ENCODE measurements around the gene PEMT. TPM values are rescaled to one million over a fixed set of nuclear protein-coding genes. Genes with fewer than 3 reads are reported as not detected.

PEMT gene
- total and polyA plus RNA-seq, 9 donors: 6.6 to 62.8 (median 32.5) TPM

DNA sequence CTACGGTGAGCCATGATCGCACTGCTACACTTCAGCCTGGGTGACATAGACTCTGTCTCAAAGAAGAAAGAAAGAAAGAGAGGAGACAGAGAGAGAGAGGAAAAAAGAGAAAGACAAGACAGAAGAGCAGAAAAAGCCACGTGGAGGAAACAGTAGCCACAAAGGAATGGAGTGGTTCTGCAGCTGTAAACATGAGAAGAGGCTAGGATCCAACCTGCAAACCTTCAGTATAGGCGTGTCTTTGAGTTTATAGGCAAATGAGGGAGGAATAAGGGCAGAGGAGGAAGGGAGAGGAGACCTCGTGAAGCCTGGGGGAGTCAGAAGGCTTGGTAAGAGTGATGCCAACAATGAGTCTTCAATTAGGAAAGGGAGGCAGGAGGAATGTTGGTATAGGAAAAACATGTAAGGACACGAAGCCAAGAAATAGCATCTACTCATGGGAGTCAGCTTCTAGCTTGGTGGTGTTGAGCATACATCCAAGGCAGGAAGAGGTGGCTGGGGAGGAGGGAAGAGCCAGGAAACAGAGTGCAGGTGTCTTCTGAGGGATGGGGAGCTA, 110.8 kb downstream of the PEMT start:
- no peak for DNase-seq
- Histone ChIP-seq H3K9me3 (no peaks in the 10 kb centered on the region), H3K27ac (no peak overlapping the region), H3K4me3 (no peak overlapping the region), H3K36me3 (no peaks in the 10 kb centered on the region), H3K4me1 (ENCODE audit: insufficient read depth) (peaks cover 3% of the 10 kb centered on the region), H3K27me3 (no peaks in the 10 kb centered on the region)
- 71 to 76% (median 74%) methylated on average over 6 of the region's 6 CpGs for WGBS, 3 donors
- intact Hi-C loops (cut with DNase I): no loop called here
- TF ChIP-seq EP300 (IDR thresholded peaks at IDR 0.05) (no peak), POLR2A (IDR thresholded peaks at IDR 0.05) (no peak)
- TF ChIP-seq, protein P1, sequence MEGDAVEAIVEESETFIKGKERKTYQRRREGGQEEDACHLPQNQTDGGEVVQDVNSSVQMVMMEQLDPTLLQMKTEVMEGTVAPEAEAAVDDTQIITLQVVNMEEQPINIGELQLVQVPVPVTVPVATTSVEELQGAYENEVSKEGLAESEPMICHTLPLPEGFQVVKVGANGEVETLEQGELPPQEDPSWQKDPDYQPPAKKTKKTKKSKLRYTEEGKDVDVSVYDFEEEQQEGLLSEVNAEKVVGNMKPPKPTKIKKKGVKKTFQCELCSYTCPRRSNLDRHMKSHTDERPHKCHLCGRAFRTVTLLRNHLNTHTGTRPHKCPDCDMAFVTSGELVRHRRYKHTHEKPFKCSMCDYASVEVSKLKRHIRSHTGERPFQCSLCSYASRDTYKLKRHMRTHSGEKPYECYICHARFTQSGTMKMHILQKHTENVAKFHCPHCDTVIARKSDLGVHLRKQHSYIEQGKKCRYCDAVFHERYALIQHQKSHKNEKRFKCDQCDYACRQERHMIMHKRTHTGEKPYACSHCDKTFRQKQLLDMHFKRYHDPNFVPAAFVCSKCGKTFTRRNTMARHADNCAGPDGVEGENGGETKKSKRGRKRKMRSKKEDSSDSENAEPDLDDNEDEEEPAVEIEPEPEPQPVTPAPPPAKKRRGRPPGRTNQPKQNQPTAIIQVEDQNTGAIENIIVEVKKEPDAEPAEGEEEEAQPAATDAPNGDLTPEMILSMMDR (IDR thresholded peaks at IDR 0.05): no peak

DNA sequence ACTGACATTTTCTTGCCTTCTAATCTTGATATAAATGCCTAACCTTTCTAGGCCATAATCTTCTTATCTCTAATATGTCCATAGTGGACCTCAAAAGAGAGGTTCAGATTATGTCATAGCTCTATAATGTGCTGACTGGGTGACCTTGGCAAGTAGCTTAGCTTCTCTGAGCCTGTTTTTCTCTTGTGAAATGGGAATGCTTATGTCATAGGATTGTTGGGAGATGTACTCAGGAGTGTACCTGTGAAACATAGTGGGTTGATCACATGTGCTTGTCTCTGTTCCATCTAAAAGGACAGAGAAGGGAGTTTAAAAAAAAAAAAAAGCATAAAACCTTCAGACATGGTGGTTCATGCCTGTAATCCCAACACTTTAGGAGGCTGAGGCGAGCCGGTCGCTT, 112.3 kb downstream of the PEMT start:
- no peaks in the 10 kb centered on the region for H3K36me3 ChIP-seq
- TF ChIP-seq, protein P1 (IDR thresholded peaks at IDR 0.05): no peak
- TF ChIP-seq EP300 (IDR thresholded peaks at IDR 0.05): no peak
- TF ChIP-seq POLR2A (IDR thresholded peaks at IDR 0.05): no peak
- no peaks in the 10 kb centered on the region for H3K27me3 ChIP-seq
- intact Hi-C loops (cut with DNase I): no loop called here
- H3K4me3 ChIP-seq: no peak overlapping the region
- WGBS, 3 donors: 93 to 98% (median 94%) methylated on average over 3 of the region's 3 CpGs
- DNase-seq: no peak
- H3K27ac ChIP-seq: no peak overlapping the region
- peaks cover 3% of the 10 kb centered on the region for H3K4me1 ChIP-seq (ENCODE audit: insufficient read depth)
- H3K9me3 ChIP-seq: no peaks in the 10 kb centered on the region

- H3K27ac ChIP-seq: peak within 1 kb of the TSS; percentile 70 to 72
- peak within 1 kb of the TSS; percentile 99 for H3K4me3 ChIP-seq
- intact Hi-C loops (cut with DNase I): no loop called here
- TF ChIP-seq, protein P1 (IDR thresholded peaks at IDR 0.05): no peak
- TF ChIP-seq EP300 (IDR thresholded peaks at IDR 0.05) (no peak), POLR2A (IDR thresholded peaks at IDR 0.05) (peak; percentile 55)
- H3K27me3 ChIP-seq: no peaks in the 10 kb centered on the region
- H3K4me1 ChIP-seq (ENCODE audit: insufficient read depth): peaks cover 3% of the 10 kb centered on the region
- no peaks in the 10 kb centered on the region for H3K36me3 ChIP-seq
- peak; percentile 91 to 96 (median 95) for DNase-seq
- WGBS, 3 donors: 0 to 1% (median 0%) methylated on average over 45 to 47 of the region's 47 CpGs
- H3K9me3 ChIP-seq: no peaks in the 10 kb centered on the region
These were observed 114.5 kb downstream of the PEMT start, which contains the start of gene MED9 for GRCh38 chr17:17476865-17477467. TSS of gene MED9 (plus strand) at chr17:17477000. CDS start at chr17:17477042, 42 bp downstream.

DNA sequence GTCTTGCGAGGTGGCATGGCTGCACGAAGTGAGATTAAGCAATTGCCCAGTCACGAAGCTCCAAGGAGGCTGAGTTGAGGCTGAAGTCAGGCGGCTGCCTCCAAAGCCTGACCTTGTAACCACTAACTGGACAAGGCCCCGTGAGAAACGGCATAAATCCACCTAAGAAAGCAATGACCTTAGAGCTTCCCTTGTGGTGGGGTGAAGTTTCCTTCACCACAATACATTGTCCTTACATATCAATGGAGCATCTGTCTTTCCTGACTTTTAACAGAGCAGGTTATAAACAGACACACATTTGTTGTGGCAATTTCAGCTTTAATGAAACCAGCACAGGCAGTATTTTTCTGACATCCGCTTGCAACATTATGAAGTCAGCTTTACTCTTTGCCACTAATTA, 117.2 kb downstream of the PEMT start:
- Histone ChIP-seq H3K4me1 (ENCODE audit: insufficient read depth) (peaks cover 3% of the 10 kb centered on the region), H3K36me3 (no peaks in the 10 kb centered on the region), H3K4me3 (no peak overlapping the region), H3K27me3 (no peaks in the 10 kb centered on the region), H3K9me3 (no peaks in the 10 kb centered on the region), H3K27ac (no peak overlapping the region)
- no peak for DNase-seq
- TF ChIP-seq EP300 (IDR thresholded peaks at IDR 0.05) (no peak), POLR2A (IDR thresholded peaks at IDR 0.05) (no peak)
- TF ChIP-seq, protein P1 (IDR thresholded peaks at IDR 0.05): no peak
- intact Hi-C loops (cut with DNase I): no loop called here
- 40 to 57% (median 45%) methylated on average over 7 of the region's 7 CpGs for WGBS, 3 donors
